Measurements from ENCODE around the gene SMOC2. TPM values are rescaled to one million over a fixed set of nuclear protein-coding genes. Genes with fewer than 3 reads are reported as not detected.
A peak's percentile ranks its signal among the peaks of the same experiment; 100 is the strongest.

SMOC2 gene
- total RNA-seq, 8 experiments from 2014 or later, result 0.15 to 31.4 (median 0.94) TPM; not detected in 2

GRCh38 chr6:168410554-168411011 is 30.4 kb upstream of the SMOC2 start:
- peaks cover 0 to 6% of the 10 kb centered on the region in 2 donors for H3K4me1 ChIP-seq (replicated peaks in 1 of 2)
- H3K27ac ChIP-seq, result no peak overlapping the region
- no peak for ATAC-seq (replicated peaks in 6 of 8)
- WGBS, 10 experiments, result 81 to 100% methylated on average over 7 to 13 of the region's 19 CpGs; no CpG with 5 or more reads in 8 of the 10 experiments
- H3K4me3 ChIP-seq, result no peak overlapping the region
- in situ Hi-C loops (cut with MboI; ENCODE audit: low pct_unique_long_range_greater_than_20kb in 2 of 9, low sequenced_read_pairs in 9 of 9, unreplicated experiment in 9 of 9), result no loop called here

DNA sequence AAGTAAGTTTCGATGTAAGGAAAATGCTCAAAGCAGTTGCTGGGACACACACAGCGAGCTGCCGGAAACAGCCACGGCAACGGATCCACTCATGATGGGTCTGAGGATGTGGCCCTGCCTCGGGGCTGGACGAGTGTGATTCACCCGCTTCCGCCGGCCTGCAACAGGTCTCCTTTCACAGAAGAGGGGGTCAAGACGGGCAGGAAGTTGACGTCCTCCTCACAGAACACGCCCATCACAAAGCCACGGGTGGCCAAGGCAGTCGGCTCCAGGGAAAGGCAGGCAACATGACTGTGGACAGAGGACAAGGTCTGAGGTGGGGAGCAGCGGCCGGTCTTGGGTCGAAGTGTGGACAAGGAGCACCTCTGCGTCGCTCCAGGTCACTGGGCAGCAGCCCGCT is 29.9 kb upstream of the SMOC2 start:
- no peak overlapping the region for H3K4me3 ChIP-seq
- 80 to 100% (median 91%) methylated on average over 1 to 9 of the region's 21 CpGs; no CpG with 5 or more reads in 5 of the 10 experiments for WGBS, 10 experiments
- in situ Hi-C loops (cut with MboI; ENCODE audit: low pct_unique_long_range_greater_than_20kb in 2 of 9, low sequenced_read_pairs in 9 of 9, unreplicated experiment in 9 of 9), result no loop called here
- peaks cover 0 to 6% of the 10 kb centered on the region in 2 donors for H3K4me1 ChIP-seq (replicated peaks in 1 of 2)
- no peak for ATAC-seq (replicated peaks in 6 of 8)
- H3K27ac ChIP-seq, result no peak overlapping the region

DNA sequence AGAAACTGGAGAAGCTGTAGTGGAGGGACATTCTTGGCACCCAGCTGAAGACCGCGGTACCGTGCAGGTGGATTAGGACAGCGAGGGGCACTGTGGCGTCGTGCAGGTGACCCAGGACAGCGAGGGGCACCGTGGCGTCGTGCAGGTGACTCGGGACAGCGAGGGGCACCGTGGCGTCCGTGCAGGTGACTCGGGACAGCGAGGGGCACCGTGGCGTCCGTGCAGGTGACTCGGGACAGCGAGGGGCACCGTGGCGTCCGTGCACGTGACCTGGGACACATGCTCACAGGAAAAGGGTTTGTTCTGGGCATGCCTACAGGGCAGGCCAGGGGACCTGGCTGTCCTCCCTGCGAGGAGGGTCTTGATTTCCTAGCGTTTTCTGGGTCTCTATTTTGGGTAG is 29.2 kb upstream of the SMOC2 start:
- 37 to 100% (median 70%) methylated on average over 1 to 8 of the region's 28 CpGs; no CpG with 5 or more reads in 3 of the 10 experiments for WGBS, 10 experiments
- Histone ChIP-seq H3K4me3 (no peak overlapping the region), H3K27ac (no peak overlapping the region), H3K4me1 (replicated peaks in 1 of 2) (peaks cover 0 to 6% of the 10 kb centered on the region in 2 donors)
- in situ Hi-C loops (cut with MboI; ENCODE audit: low pct_unique_long_range_greater_than_20kb in 2 of 9, low sequenced_read_pairs in 9 of 9, unreplicated experiment in 9 of 9), result no loop called here
- ATAC-seq (replicated peaks in 6 of 8), result no peak

- 14 to 100% (median 93%) methylated on average over 1 to 8 of the region's 18 CpGs; no CpG with 5 or more reads in 3 of the 10 experiments for WGBS, 10 experiments
- Histone ChIP-seq H3K4me1 (replicated peaks in 1 of 2) (peaks cover 1 to 6% of the 10 kb centered on the region in 2 donors), H3K4me3 (no peak overlapping the region), H3K27ac (no peak overlapping the region)
- ATAC-seq (replicated peaks in 6 of 8), result no peak
- in situ Hi-C loops (cut with MboI; ENCODE audit: low pct_unique_long_range_greater_than_20kb in 2 of 9, low sequenced_read_pairs in 9 of 9, unreplicated experiment in 9 of 9), result no loop called here
Measured at GRCh38 chr6:168412456-168412855, 28.5 kb upstream of the SMOC2 start.

DNA sequence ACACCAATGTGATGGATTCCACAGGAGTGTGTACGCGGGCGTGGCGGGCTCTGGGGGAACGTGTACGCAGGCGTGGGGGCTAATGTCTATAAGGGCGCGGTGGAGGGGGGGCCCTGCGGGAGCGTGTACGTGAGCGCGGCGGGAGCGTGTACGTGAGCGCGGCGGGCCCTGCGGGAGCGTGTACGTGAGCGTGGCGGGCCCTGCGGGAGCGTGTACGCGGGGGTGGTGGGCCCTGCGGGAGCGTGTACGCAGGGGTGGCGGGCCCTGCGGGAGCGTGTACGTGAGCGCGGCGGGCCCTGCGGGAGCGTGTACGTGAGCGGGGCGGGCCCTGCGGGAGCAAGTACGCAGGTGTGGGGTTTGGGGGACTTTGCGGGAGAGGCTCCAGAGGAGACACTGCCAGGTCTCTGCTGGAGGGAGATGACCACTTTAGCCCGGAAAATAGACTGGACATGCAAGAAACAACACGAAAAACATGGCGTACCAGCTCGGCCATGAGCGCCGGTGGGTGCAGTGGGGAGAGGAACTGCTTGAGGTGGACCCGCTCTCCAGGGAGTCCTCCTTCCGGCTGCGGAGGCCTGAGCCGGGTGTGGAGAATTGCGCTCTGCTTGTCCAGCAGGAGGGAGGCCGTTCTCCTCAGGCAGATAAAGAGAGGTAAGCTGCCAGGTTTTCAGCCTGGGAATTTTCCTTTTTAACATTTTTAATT is 27.8 kb upstream of the SMOC2 start:
- 100% methylated on average over 1 to 6 of the region's 59 CpGs; no CpG with 5 or more reads in 8 of the 10 experiments for WGBS, 10 experiments
- in situ Hi-C loops (cut with MboI; ENCODE audit: low pct_unique_long_range_greater_than_20kb in 2 of 9, low sequenced_read_pairs in 9 of 9, unreplicated experiment in 9 of 9), result no loop called here
- Histone ChIP-seq H3K27ac (no peak overlapping the region), H3K4me1 (replicated peaks in 1 of 2) (peaks cover 8 to 13% of the 10 kb centered on the region in 2 donors), H3K4me3 (no peak overlapping the region)
- ATAC-seq (replicated peaks in 6 of 8), result no peak

GRCh38 chr6:168413856-168414255 is 27.1 kb upstream of the SMOC2 start:
- no peak overlapping the region for H3K4me3 ChIP-seq
- 60 to 94% (median 89%) methylated on average over 4 to 8 of the region's 17 CpGs; no CpG with 5 or more reads in 5 of the 10 experiments for WGBS, 10 experiments
- in situ Hi-C loops (cut with MboI; ENCODE audit: low pct_unique_long_range_greater_than_20kb in 2 of 9, low sequenced_read_pairs in 9 of 9, unreplicated experiment in 9 of 9), result no loop called here
- no peak overlapping the region for H3K27ac ChIP-seq
- ATAC-seq (replicated peaks in 6 of 8), result no peak
- peaks cover 15 to 20% of the 10 kb centered on the region in 2 donors for H3K4me1 ChIP-seq (replicated peaks in 1 of 2)

GRCh38 chr6:168414336-168415097 is 26.5 kb upstream of the SMOC2 start:
- WGBS, 10 experiments, result 12 to 90% (median 62%) methylated on average over 3 to 14 of the region's 14 CpGs
- H3K27ac ChIP-seq, result no peak overlapping the region
- peaks cover 22 to 27% of the 10 kb centered on the region in 2 donors for H3K4me1 ChIP-seq (replicated peaks in 1 of 2)
- in situ Hi-C loops (cut with MboI; ENCODE audit: low pct_unique_long_range_greater_than_20kb in 2 of 9, low sequenced_read_pairs in 9 of 9, unreplicated experiment in 9 of 9), result no loop called here
- H3K4me3 ChIP-seq, result no peak overlapping the region
- ATAC-seq (replicated peaks in 6 of 8), result peak in 1 of 8 experiments; percentile 23

- no peak overlapping the region for H3K27ac ChIP-seq
- ATAC-seq (replicated peaks in 6 of 8), result no peak
- in situ Hi-C loops (cut with MboI; ENCODE audit: low pct_unique_long_range_greater_than_20kb in 2 of 9, low sequenced_read_pairs in 9 of 9, unreplicated experiment in 9 of 9), result no loop called here
- H3K4me3 ChIP-seq, result no peak overlapping the region
- 0 to 100% (median 62%) methylated on average over 1 to 23 of the region's 26 CpGs; no CpG with 5 or more reads in 3 of the 10 experiments for WGBS, 10 experiments
- H3K4me1 ChIP-seq (replicated peaks in 1 of 2), result peaks cover 28 to 30% of the 10 kb centered on the region in 2 donors
Measured at GRCh38 chr6:168415098-168415992, 25.6 kb upstream of the SMOC2 start.

DNA sequence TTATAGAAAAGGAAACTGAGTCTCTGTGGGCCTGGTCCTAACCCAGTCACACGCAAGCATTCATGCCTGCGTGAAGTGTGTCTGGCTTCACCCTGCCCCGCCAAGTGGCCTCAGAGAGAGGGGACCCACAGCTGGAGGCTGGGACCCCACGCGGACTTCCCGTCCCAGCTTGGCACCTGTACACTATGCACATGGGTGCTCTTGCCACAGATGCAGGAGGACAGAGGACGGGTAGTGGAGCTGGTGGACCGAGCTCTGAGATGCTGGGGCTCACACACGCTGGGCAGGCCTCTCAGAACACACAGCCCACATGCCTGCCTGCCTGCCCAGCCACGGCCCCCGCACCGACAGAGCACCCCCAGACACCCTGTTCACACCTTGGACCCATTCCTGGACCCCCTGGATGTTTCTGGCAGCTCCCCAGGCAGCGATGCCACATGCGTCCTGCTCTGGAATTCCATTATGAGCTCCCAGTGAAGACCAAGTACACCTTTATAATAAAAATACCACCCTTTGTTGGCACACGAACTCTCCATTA is 24.9 kb upstream of the SMOC2 start:
- no peak for ATAC-seq (replicated peaks in 6 of 8)
- Histone ChIP-seq H3K27ac (no peak overlapping the region), H3K4me1 (replicated peaks in 1 of 2) (peaks cover 28 to 30% of the 10 kb centered on the region in 2 donors), H3K4me3 (no peak overlapping the region)
- 0 to 100% (median 92%) methylated on average over 1 to 9 of the region's 15 CpGs; no CpG with 5 or more reads in 2 of the 10 experiments for WGBS, 10 experiments
- in situ Hi-C loops (cut with MboI; ENCODE audit: low pct_unique_long_range_greater_than_20kb in 2 of 9, low sequenced_read_pairs in 9 of 9, unreplicated experiment in 9 of 9), result no loop called here

DNA sequence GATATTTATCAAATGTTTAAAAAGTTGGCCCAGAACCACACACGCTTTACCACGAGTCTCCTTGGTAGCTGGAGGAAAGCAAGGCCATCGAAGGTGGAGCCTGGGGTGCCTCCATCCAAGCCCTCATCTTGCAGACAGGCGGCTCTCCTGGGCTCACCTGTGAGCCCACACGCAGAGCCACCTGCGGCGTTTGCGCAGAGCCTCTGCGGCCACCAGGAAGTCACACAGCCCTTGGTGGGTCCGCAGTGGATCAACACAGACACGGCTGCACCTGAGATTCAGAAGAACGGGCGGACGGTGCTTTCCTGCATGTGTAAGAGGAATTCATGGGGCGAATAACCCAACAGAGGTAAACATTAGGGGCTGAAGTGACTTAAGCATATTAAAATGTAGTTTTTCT is 24.5 kb upstream of the SMOC2 start:
- no peak for ATAC-seq (replicated peaks in 6 of 8)
- 55 to 100% (median 86%) methylated on average over 2 to 8 of the region's 15 CpGs; no CpG with 5 or more reads in 4 of the 10 experiments for WGBS, 10 experiments
- in situ Hi-C loops (cut with MboI; ENCODE audit: low pct_unique_long_range_greater_than_20kb in 2 of 9, low sequenced_read_pairs in 9 of 9, unreplicated experiment in 9 of 9), result no loop called here
- Histone ChIP-seq H3K27ac (no peak overlapping the region), H3K4me3 (no peak overlapping the region), H3K4me1 (replicated peaks in 1 of 2) (peaks cover 28 to 30% of the 10 kb centered on the region in 2 donors)

- no peak overlapping the region for H3K4me3 ChIP-seq
- no peak overlapping the region for H3K27ac ChIP-seq
- H3K4me1 ChIP-seq (replicated peaks in 1 of 2), result peaks cover 28 to 30% of the 10 kb centered on the region in 2 donors
- in situ Hi-C loops (cut with MboI; ENCODE audit: low pct_unique_long_range_greater_than_20kb in 2 of 9, low sequenced_read_pairs in 9 of 9, unreplicated experiment in 9 of 9), result no loop called here
- WGBS, 10 experiments, result 14 to 100% (median 52%) methylated on average over 2 to 4 of the region's 9 CpGs; no CpG with 5 or more reads in 3 of the 10 experiments
- ATAC-seq (replicated peaks in 6 of 8), result peak in 2 of 8 experiments; percentile 55 to 81
Measured at GRCh38 chr6:168417191-168417590, 23.8 kb upstream of the SMOC2 start.
